Right lobe of liver (tissue), 4 donors: ENCODE measurements around the gene RNASEL.
"Not testable (repeated sequence)": the region's sequence is repeated elsewhere in the genome, so short reads cannot be mapped to it uniquely, and the experiment has no call there.

Source experiments
- CTCF ChIP-seq, 4 donors: fragments of 200-600 bp in 3 of 4; fragments of 450-650 bp in 1 of 4; IDR thresholded peaks; one replicate each; pipeline versions ENCODE4 v1.5.1 to v1.8.0; 2016 to 2022; ENCODE audit warnings: antibody characterized with exemption in 4 of 4, mild to moderate bottlenecking in 2 of 4
- POLR2A ChIP-seq: fragments of 450-650 bp; IDR thresholded peaks from one replicate; pipeline ENCODE4 v1.6.1; 2017; ENCODE audit warnings: antibody characterized with exemption, mild to moderate bottlenecking
- donor health status: DM: no; HTN: no; CAD: no.
- donor health status: DM: no; HTN: no; CAD: no.
- donor health status: DM: no; HTN: yes; CAD: no.

GRCh38 chr1:182528206-182528605 is 60.9 kb downstream of the RNASEL start:
- not testable (repeated sequence) for TF ChIP-seq CTCF (IDR thresholded peaks at IDR 0.05); POLR2A
